ENCODE measurements around the gene PBX2. TPM values are rescaled to one million over a fixed set of nuclear protein-coding genes. Genes with fewer than 3 reads are reported as not detected.

The PBX2 gene
- total RNA-seq, 1 donor from 2014 or later: 206 TPM

DNA sequence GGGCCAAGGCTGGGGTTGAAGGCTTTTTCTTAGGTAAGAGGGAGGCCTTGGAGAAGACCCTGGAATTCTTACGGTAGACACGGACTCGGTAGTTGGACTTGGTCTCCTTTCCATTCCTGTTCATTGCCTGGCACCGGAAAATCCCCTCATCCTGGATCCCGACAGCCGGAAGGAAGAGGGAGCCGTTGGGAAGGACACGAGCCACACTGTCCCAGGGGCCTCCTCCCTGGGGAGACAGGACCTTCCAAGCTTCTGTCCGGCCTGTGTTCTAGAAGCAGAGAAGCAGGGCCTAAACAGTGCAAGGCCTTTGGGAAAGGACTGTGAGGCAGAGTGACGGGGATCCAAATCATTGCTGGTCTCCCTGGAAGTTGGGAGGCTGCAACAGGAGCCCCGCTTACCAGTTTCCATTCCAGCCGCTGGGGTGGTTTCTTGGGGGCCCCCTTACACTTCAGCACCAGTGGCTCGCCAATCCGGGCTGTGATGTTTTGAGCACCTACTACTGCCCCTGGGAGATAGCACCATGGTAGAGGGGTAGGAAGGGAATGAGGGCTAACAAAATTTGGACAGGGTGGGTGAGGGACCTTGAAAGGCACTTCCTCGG, 6.4 kb downstream of the PBX2 start:
- H3K27me3 Mint-ChIP-seq (ENCODE audit: low read depth): no peaks in the 10 kb centered on the region
- peaks cover 15% of the 10 kb centered on the region for H3K36me3 Mint-ChIP-seq (ENCODE audit: low read depth)
- TF ChIP-seq CTCF (conservative IDR thresholded peaks at IDR 0.05): no peak
- H3K4me3 Mint-ChIP-seq: peak overlapping the region; percentile 67
- no peak for DNase-seq (ENCODE audit: low read depth, low spot score)
- no peak overlapping the region for H3K27ac Mint-ChIP-seq (ENCODE audit: unreplicated experiment)
- H3K4me1 Mint-ChIP-seq: peaks cover 51% of the 10 kb centered on the region
- no peaks in the 10 kb centered on the region for H3K9me3 Mint-ChIP-seq

GRCh38 chr6:32183030-32183429, 7.0 kb downstream of the PBX2 start:
- Mint-ChIP-seq H3K27ac (ENCODE audit: unreplicated experiment) (no peak overlapping the region), H3K9me3 (no peaks in the 10 kb centered on the region), H3K4me3 (peak overlapping the region; percentile 67), H3K4me1 (peaks cover 51% of the 10 kb centered on the region), H3K27me3 (ENCODE audit: low read depth) (peaks cover 3% of the 10 kb centered on the region), H3K36me3 (ENCODE audit: low read depth) (peaks cover 15% of the 10 kb centered on the region)
- no peak for TF ChIP-seq CTCF (conservative IDR thresholded peaks at IDR 0.05)
- DNase-seq (ENCODE audit: low read depth, low spot score): no peak

DNA sequence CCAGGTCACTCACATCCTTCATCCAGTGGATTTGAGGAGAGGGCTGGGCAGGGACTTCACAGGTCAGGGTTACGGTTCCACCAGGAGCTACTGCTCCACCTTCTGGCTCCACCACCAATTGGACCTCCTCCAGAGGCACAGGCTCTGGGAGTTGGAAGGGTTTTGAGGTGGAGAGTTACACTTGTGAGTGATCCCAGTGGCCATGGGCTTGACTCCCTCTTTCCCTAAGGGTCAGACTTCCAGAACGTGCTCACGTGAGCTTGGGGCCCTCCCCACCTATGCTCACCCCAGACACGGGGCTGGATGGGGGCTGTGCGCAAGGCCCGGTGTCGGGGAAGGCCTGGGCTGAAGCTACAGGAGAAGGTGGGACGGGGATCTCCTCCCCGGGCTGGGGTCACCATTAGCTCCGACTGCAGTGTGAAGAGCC, 7.4 kb downstream of the PBX2 start:
- Mint-ChIP-seq H3K4me1 (peaks cover 53% of the 10 kb centered on the region), H3K9me3 (no peaks in the 10 kb centered on the region), H3K27me3 (ENCODE audit: low read depth) (peaks cover 6% of the 10 kb centered on the region), H3K36me3 (ENCODE audit: low read depth) (peaks cover 14% of the 10 kb centered on the region), H3K4me3 (peak overlapping the region; percentile 57), H3K27ac (ENCODE audit: unreplicated experiment) (no peak overlapping the region)
- no peak for DNase-seq (ENCODE audit: low read depth, low spot score)
- no peak for TF ChIP-seq CTCF (conservative IDR thresholded peaks at IDR 0.05)

- no peak for DNase-seq (ENCODE audit: low read depth, low spot score)
- Mint-ChIP-seq H3K4me3 (peak overlapping the region; percentile 17), H3K27me3 (ENCODE audit: low read depth) (peaks cover 6% of the 10 kb centered on the region), H3K36me3 (ENCODE audit: low read depth) (peaks cover 10% of the 10 kb centered on the region), H3K27ac (ENCODE audit: unreplicated experiment) (no peak overlapping the region), H3K9me3 (no peaks in the 10 kb centered on the region), H3K4me1 (peaks cover 53% of the 10 kb centered on the region)
- no peak for TF ChIP-seq CTCF (conservative IDR thresholded peaks at IDR 0.05)
Measured at GRCh38 chr6:32181915-32182529, 8.0 kb downstream of the PBX2 start.

GRCh38 chr6:32181148-32181702, 8.8 kb downstream of the PBX2 start:
- peaks cover 7% of the 10 kb centered on the region for H3K36me3 Mint-ChIP-seq (ENCODE audit: low read depth)
- H3K27me3 Mint-ChIP-seq (ENCODE audit: low read depth): peaks cover 6% of the 10 kb centered on the region
- H3K4me1 Mint-ChIP-seq: peaks cover 53% of the 10 kb centered on the region
- DNase-seq (ENCODE audit: low read depth, low spot score): no peak
- TF ChIP-seq CTCF (conservative IDR thresholded peaks at IDR 0.05): no peak
- H3K4me3 Mint-ChIP-seq: peak overlapping the region; percentile 76
- H3K27ac Mint-ChIP-seq (ENCODE audit: unreplicated experiment): no peak overlapping the region
- no peaks in the 10 kb centered on the region for H3K9me3 Mint-ChIP-seq
